B cell (primary cell): ENCODE data around the gene HOXA2.

ENCODE experiments used
- CTCF ChIP-seq: fragments of 200-600 bp; IDR thresholded peaks from one replicate; pipeline ENCODE4 v1.8.0; 2022; ENCODE audit warnings: antibody characterized with exemption, mild to moderate bottlenecking
- EZH2 ChIP-seq: IDR thresholded peaks from 2 replicates; pipeline ENCODE4 v1.6.1; 2012; ENCODE audit warnings: borderline replicate concordance, low read depth, mild to moderate bottlenecking, moderate library complexity, low read length; ENCODE audit not compliant: insufficient read depth, poor library complexity, severe bottlenecking

- TF ChIP-seq CTCF (no peak), EZH2 (no peak)
Observed at GRCh38 chr7:27128034-27128433, 25.6 kb upstream of the HOXA2 start.
